HepG2 (cell line): Measurements from ENCODE around the gene AVPR2. TPM values are rescaled to one million over a fixed set of nuclear protein-coding genes. Genes with fewer than 3 reads are reported as not detected.

Source experiments
- MEF2D ChIP-seq: sonication (generic); formaldehyde crosslinking; IDR thresholded peaks from 2 replicates; pipeline ENCODE4 v1.5.1; 2020; ENCODE audit warnings: mild to moderate bottlenecking, missing genetic modification reagents
- MEIS1 ChIP-seq: sonication (generic); formaldehyde crosslinking; IDR thresholded peaks from 2 replicates; pipeline ENCODE4 v1.9.0; 2021; ENCODE audit warnings: mild to moderate bottlenecking, missing genetic modification reagents, moderate library complexity, borderline replicate concordance
- NR1H2 ChIP-seq: sonication (generic); formaldehyde crosslinking; IDR thresholded peaks from 2 replicates; pipeline ENCODE4 v1.8.1; 2022; ENCODE audit warnings: low read depth, missing genetic modification reagents, borderline replicate concordance
- PHF21A ChIP-seq: sonication (generic); formaldehyde crosslinking; IDR thresholded peaks from 2 replicates; pipeline ENCODE4 v1.5.0; 2020; ENCODE audit warnings: mild to moderate bottlenecking, missing genetic modification reagents
- SNAPC4 ChIP-seq: sonication (generic); formaldehyde crosslinking; IDR thresholded peaks from 2 replicates; pipeline ENCODE4 v1.4.0; 2020; ENCODE audit warnings: mild to moderate bottlenecking, missing genetic modification reagents
- TAF15 ChIP-seq: fragments of 200-400 bp; formaldehyde crosslinking; IDR thresholded peaks from one replicate; pipeline ENCODE4 v1.6.1; 2018; ENCODE audit warnings: mild to moderate bottlenecking, low read depth, low read length; ENCODE audit not compliant: poor library complexity, severe bottlenecking
- TERF1 ChIP-seq: sonication (generic); formaldehyde crosslinking; IDR thresholded peaks from 2 replicates; pipeline ENCODE4 v1.8.0; 2022; ENCODE audit warnings: mild to moderate bottlenecking, missing genetic modification reagents, moderate library complexity
- YEATS4 ChIP-seq: sonication (generic); formaldehyde crosslinking; IDR thresholded peaks from 2 replicates; pipeline ENCODE4 v1.4.0; 2020; ENCODE audit warnings: missing genetic modification reagents, borderline replicate concordance
- ZBTB39 ChIP-seq: sonication (generic); formaldehyde crosslinking; IDR thresholded peaks from 2 replicates; pipeline ENCODE4 v1.5.0; 2020; ENCODE audit warnings: missing genetic modification reagents
- ZNF337 ChIP-seq: sonication (generic); formaldehyde crosslinking; IDR thresholded peaks from 2 replicates; pipeline ENCODE4 v1.5.1; 2020; ENCODE audit warnings: missing genetic modification reagents, low read depth, mild to moderate bottlenecking, borderline replicate concordance
- polyA plus RNA-seq, 8 experiments: library from polyadenylated mRNA; depleted of rRNA in 3 of 8; stranded (reverse) in 7 of 8; unstranded in 1 of 8; fragments of >200 nt; fragmentation: Illumina TruSeq in 4 of 8; extraction: Trizol in 4 of 8; gene quantifications; 2 replicates each; pipeline versions ENCODE4 v1.2.1 to v1.2.3, GENCODE V29; 2011 to 2016; ENCODE audit warnings: low read depth in 4 of 8, missing spikeins in 1 of 8, mixed read lengths in 1 of 8; ENCODE audit not compliant: insufficient read depth in 1 of 8
- total RNA-seq, 5 experiments: library from RNA; depleted of rRNA; stranded (reverse); fragments of >200 nt; fragmentation: Illumina TruSeq; extraction: Trizol; gene quantifications; 2 replicates each; pipeline ENCODE4 v1.2.3, GENCODE V29; 2016; ENCODE audit warnings: low read depth in 1 of 5
- TF ChIP-seq, protein P1 (sequence below): sonication (generic); formaldehyde crosslinking; IDR thresholded peaks from 2 replicates; pipeline ENCODE4 v1.5.0; 2020; ENCODE audit warnings: missing genetic modification reagents
- TF ChIP-seq, protein P2 (sequence below): sonication (generic); formaldehyde crosslinking; IDR thresholded peaks from 2 replicates; pipeline ENCODE4 v1.4.0; 2020; ENCODE audit warnings: missing genetic modification reagents, borderline replicate concordance
- TF ChIP-seq, protein P3 (sequence below): sonication (generic); formaldehyde crosslinking; IDR thresholded peaks from 2 replicates; pipeline ENCODE4 v1.8.1; 2023; ENCODE audit warnings: missing genetic modification reagents, inconsistent platforms, borderline replicate concordance

AVPR2 gene
- total and polyA plus RNA-seq, 2 of the 13 experiments (the other 11 are each of a cell fraction or from before 2014, with no cell fraction given) = not detected

DNA sequence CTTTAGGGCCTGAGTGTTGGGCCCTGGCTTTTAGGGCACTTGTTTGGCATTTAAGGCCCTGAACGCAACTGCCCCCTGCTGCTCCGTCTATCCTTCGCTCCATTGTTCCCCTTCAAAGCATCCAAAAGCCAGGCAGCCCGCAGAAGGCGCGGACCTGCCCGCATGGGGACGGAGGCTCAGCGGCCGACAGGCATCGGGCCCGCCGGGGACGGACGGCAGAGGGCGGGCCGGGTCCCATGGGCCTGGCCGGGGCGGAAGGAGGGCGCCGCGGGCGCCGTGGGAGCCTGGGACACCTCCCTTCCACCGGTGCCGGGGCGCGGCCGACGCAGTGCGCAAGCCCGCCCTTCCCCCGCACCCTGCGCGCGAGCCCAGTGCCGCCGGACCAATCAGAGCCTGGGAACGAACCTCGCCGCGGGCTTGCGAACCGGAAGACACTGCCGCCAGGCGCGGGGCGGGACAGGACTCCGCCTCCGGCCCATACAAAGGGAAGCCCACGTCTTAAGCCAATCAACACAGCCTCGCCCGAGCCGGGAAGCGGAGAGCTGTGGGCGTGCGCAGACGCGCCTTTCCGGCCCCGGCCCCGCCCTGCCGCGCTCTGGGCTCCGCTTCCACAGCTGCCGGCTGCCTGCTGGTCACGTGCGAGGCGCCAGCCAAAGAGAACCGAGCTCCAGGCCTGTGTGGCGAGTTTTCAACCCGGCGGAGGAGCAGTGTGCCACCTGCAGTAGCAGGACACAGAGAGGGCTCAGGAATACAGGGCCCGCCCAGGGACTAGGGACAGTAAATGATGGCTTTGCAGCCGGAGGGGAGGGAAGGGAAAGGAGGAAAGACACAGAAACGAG, 23.7 kb downstream of the AVPR2 start (continued):
- TF ChIP-seq, protein P1, sequence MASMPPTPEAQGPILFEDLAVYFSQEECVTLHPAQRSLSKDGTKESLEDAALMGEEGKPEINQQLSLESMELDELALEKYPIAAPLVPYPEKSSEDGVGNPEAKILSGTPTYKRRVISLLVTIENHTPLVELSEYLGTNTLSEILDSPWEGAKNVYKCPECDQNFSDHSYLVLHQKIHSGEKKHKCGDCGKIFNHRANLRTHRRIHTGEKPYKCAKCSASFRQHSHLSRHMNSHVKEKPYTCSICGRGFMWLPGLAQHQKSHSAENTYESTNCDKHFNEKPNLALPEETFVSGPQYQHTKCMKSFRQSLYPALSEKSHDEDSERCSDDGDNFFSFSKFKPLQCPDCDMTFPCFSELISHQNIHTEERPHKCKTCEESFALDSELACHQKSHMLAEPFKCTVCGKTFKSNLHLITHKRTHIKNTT (CRISPR knock-in tag) = no peak
- TF ChIP-seq MEF2D (CRISPR knock-in tag) (0 out of 2 replicates have a peak, but pooled peaks have one; percentile 6), ZBTB39 (CRISPR knock-in tag) (no peak), TAF15 (no peak), ZNF337 (no peak), NR1H2 (CRISPR knock-in tag) (no peak), SNAPC4 (CRISPR knock-in tag) (no peak), YEATS4 (CRISPR knock-in tag) (peak; percentile 51; the same call in 1 of the 2 replicates), MEIS1 (CRISPR knock-in tag) (no peak), PHF21A (CRISPR knock-in tag) (peak; percentile 83), TERF1 (CRISPR knock-in tag) (no peak)
- TF ChIP-seq, protein P2, sequence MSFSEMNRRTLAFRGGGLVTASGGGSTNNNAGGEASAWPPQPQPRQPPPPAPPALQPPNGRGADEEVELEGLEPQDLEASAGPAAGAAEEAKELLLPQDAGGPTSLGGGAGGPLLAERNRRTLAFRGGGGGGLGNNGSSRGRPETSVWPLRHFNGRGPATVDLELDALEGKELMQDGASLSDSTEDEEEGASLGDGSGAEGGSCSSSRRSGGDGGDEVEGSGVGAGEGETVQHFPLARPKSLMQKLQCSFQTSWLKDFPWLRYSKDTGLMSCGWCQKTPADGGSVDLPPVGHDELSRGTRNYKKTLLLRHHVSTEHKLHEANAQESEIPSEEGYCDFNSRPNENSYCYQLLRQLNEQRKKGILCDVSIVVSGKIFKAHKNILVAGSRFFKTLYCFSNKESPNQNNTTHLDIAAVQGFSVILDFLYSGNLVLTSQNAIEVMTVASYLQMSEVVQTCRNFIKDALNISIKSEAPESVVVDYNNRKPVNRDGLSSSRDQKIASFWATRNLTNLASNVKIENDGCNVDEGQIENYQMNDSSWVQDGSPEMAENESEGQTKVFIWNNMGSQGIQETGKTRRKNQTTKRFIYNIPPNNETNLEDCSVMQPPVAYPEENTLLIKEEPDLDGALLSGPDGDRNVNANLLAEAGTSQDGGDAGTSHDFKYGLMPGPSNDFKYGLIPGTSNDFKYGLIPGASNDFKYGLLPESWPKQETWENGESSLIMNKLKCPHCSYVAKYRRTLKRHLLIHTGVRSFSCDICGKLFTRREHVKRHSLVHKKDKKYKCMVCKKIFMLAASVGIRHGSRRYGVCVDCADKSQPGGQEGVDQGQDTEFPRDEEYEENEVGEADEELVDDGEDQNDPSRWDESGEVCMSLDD (CRISPR knock-in tag) = no peak
- TF ChIP-seq, protein P3, sequence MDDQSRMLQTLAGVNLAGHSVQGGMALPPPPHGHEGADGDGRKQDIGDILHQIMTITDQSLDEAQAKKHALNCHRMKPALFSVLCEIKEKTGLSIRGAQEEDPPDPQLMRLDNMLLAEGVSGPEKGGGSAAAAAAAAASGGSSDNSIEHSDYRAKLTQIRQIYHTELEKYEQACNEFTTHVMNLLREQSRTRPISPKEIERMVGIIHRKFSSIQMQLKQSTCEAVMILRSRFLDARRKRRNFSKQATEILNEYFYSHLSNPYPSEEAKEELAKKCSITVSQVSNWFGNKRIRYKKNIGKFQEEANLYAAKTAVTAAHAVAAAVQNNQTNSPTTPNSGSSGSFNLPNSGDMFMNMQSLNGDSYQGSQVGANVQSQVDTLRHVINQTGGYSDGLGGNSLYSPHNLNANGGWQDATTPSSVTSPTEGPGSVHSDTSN = no peak
